Mesenchymal stem cell (in vitro differentiated cells and primary cell): ENCODE results near the gene RNF212.

Source experiments
- DNase-seq: peaks from one replicate; pipeline ENCODE4 v3.0.0-alpha.2; 2013
- H2AFZ ChIP-seq: one replicate; pipeline ENCODE4 v1.6.1; 2013; ENCODE audit warnings: low read depth, mild to moderate bottlenecking, control low read depth, inconsistent platforms, low read length, moderate library complexity
- H2AK5ac ChIP-seq: 2 replicates; pipeline ENCODE4 v1.6.1; 2013; ENCODE audit warnings: low read length, moderate library complexity, mild to moderate bottlenecking, inconsistent platforms; ENCODE audit not compliant: severe bottlenecking
- H2BK120ac ChIP-seq: one replicate; pipeline ENCODE4 v1.6.1; 2013; ENCODE audit warnings: low read depth, mild to moderate bottlenecking, inconsistent platforms, low read length, moderate library complexity
- H2BK12ac ChIP-seq, 2 experiments: one replicate each; pipeline ENCODE4 v1.6.1; 2013; ENCODE audit warnings: inconsistent platforms in 2 of 2, low read length in 2 of 2, mild to moderate bottlenecking in 2 of 2, moderate library complexity in 2 of 2, control low read depth in 1 of 2
- H2BK15ac ChIP-seq: one replicate; pipeline ENCODE4 v1.6.1; 2013; ENCODE audit warnings: mild to moderate bottlenecking, low read depth, inconsistent platforms; ENCODE audit not compliant: poor library complexity, severe bottlenecking
- H2BK5ac ChIP-seq: 2 replicates; pipeline ENCODE4 v1.6.1; 2013; ENCODE audit warnings: low read depth, mild to moderate bottlenecking, low read length, control low read depth, inconsistent platforms; ENCODE audit not compliant: poor library complexity, severe bottlenecking
- H3K14ac ChIP-seq, 2 experiments: one replicate each; pipeline ENCODE4 v1.6.1; 2013; ENCODE audit warnings: inconsistent platforms in 2 of 2, low read length in 2 of 2, control low read depth in 1 of 2, mild to moderate bottlenecking in 1 of 2, moderate library complexity in 1 of 2
- H3K18ac ChIP-seq, 2 experiments: one replicate each; pipeline ENCODE4 v1.6.1; 2013; ENCODE audit warnings: inconsistent platforms in 2 of 2, low read length in 2 of 2, control low read depth in 1 of 2, low read depth in 1 of 2, mild to moderate bottlenecking in 1 of 2
- H3K23ac ChIP-seq, 2 experiments: one replicate each; pipeline ENCODE4 v1.6.1; 2013; ENCODE audit warnings: inconsistent platforms in 2 of 2, low read length in 2 of 2, mild to moderate bottlenecking in 2 of 2, moderate library complexity in 2 of 2, control low read depth in 1 of 2
- H3K27ac ChIP-seq: 2 replicates; pipeline ENCODE4 v1.5.1; 2013; ENCODE audit warnings: mild to moderate bottlenecking, moderate library complexity, low read length, control low read depth, inconsistent platforms; ENCODE audit not compliant: poor library complexity, severe bottlenecking
- H3K27me3 ChIP-seq, 2 experiments: 2 replicates each; pipeline versions ENCODE4 v1.6.1 to v1.7.0; 2013; ENCODE audit warnings: low read length in 2 of 2, mild to moderate bottlenecking in 2 of 2, moderate library complexity in 2 of 2, control low read depth in 1 of 2, inconsistent platforms in 1 of 2; ENCODE audit not compliant: control insufficient read depth in 1 of 2, insufficient read depth in 1 of 2
- H3K36me3 ChIP-seq, 2 experiments: 2 replicates each; pipeline versions ENCODE4 v1.6.1 to v1.7.0; 2013; ENCODE audit warnings: low read length in 2 of 2, control low read depth in 1 of 2, inconsistent platforms in 1 of 2, low read depth in 1 of 2, mild to moderate bottlenecking in 1 of 2; ENCODE audit not compliant: insufficient read depth in 2 of 2, control insufficient read depth in 1 of 2
- H3K4ac ChIP-seq, 2 experiments: one replicate each; pipeline ENCODE4 v1.6.1; 2013; ENCODE audit warnings: inconsistent platforms in 2 of 2, low read length in 2 of 2, mild to moderate bottlenecking in 2 of 2, moderate library complexity in 2 of 2, control low read depth in 1 of 2, low read depth in 1 of 2
- H3K4me1 ChIP-seq: 2 replicates; pipeline ENCODE4 v1.6.1; 2013; ENCODE audit warnings: low read depth, low read length, control low read depth; ENCODE audit not compliant: control insufficient read depth, insufficient read depth
- H3K4me2 ChIP-seq: 2 replicates; pipeline ENCODE4 v1.6.1; 2013; ENCODE audit warnings: low read length, mild to moderate bottlenecking, inconsistent platforms; ENCODE audit not compliant: poor library complexity, severe bottlenecking
- H3K4me3 ChIP-seq, 2 experiments: 2 replicates each; pipeline versions ENCODE4 v1.5.1 to v1.7.0; 2013; ENCODE audit warnings: low read length in 2 of 2, mild to moderate bottlenecking in 2 of 2, control low read depth in 1 of 2, low read depth in 1 of 2; ENCODE audit not compliant: insufficient read depth in 1 of 2
- H3K79me1 ChIP-seq: replicated peaks from 2 replicates; pipeline ENCODE4 v1.6.1; 2013; ENCODE audit warnings: mild to moderate bottlenecking, control low read depth, low read length, inconsistent platforms; ENCODE audit not compliant: poor library complexity, severe bottlenecking
- H3K9ac ChIP-seq: 2 replicates; pipeline ENCODE4 v1.7.0; 2013; ENCODE audit warnings: mild to moderate bottlenecking, low read length, moderate library complexity
- H3K9me3 ChIP-seq: 2 replicates; pipeline ENCODE4 v1.7.0; 2013; ENCODE audit warnings: mild to moderate bottlenecking, low read length; ENCODE audit not compliant: control insufficient read depth
- H4K8ac ChIP-seq: one replicate; pipeline ENCODE4 v1.6.1; 2013; ENCODE audit warnings: inconsistent platforms, mild to moderate bottlenecking, low read length, moderate library complexity
- H4K91ac ChIP-seq: one replicate; pipeline ENCODE4 v1.6.1; 2013; ENCODE audit warnings: mild to moderate bottlenecking, low read length, inconsistent platforms
- WGBS: methylation state at CpG from one replicate; pipeline ENCODE4 v1.1.7; 2013; ENCODE audit warnings: mixed read lengths; 5-methylcytosine and 5-hydroxymethylcytosine counted together

The RNF212 gene

DNA sequence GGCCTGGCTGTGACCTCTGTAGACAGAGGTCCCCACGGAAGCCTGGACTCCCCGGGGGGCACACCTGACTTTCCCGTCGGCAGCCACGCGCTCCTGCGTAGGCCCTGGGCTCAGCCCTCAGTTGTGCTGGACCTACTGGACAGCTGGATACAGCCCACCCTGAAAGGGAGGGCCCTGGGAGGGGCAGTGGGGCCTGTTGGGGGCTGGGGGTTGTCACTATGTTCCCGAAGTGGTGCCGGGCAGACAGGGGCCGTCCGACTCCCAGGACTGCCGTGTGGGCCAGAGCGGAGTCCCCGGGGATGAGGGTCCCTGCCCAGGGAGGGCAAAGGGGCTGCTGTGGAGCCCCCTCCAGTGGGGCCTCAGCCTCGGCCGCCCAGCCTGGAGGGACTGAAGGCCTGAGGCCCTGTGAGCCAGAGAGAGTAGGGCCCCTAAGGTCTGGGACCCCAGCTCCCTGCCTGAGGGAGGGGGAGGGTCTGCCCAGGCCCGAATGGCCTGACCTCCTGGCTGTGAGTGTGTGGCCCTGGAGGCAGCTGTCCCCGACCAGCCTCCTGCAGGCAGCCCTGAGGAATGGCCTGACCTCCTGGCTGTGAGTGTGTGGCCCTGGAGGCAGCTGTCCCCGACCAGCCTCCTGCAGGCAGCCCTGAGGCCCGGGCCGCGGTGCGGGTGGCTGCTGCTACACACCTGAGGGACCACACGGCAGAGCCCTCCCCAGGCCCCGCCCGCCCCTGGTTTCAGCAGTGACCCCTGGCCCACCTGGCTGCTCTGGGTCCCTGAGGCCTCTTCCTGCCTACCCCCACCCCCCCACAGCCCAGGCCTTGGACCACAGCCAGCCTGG is 76.2 kb downstream of the RNF212 start:
- no peak overlapping the region for H3K9ac ChIP-seq
- no peak for DNase-seq
- H3K79me1 ChIP-seq: no peaks in the 10 kb centered on the region
- 74% methylated on average over 22 of the region's 26 CpGs for WGBS
- peak overlapping the region in 1 of 2 experiments; percentile 23 for H3K18ac ChIP-seq
- H4K91ac ChIP-seq: peak overlapping the region; percentile 76
- H2BK15ac ChIP-seq: peak overlapping the region; percentile 54
- peak overlapping the region; percentile 22 for H2AK5ac ChIP-seq
- H2BK12ac ChIP-seq: no peak overlapping the region
- H2AFZ ChIP-seq: no peak overlapping the region
- H3K4ac ChIP-seq: no peak overlapping the region
- H3K36me3 ChIP-seq: peaks cover 0 to 7% of the 10 kb centered on the region in 2 experiments
- peaks cover 48% of the 10 kb centered on the region for H3K4me1 ChIP-seq
- H4K8ac ChIP-seq: peak overlapping the region; percentile 31
- H2BK120ac ChIP-seq: no peak overlapping the region
- H3K27ac ChIP-seq: no peak overlapping the region
- H3K14ac ChIP-seq: peak overlapping the region in 1 of 2 experiments; percentile 70
- no peaks in the 10 kb centered on the region for H3K9me3 ChIP-seq
- H3K23ac ChIP-seq: no peak overlapping the region
- H3K4me2 ChIP-seq: no peak overlapping the region
- H3K27me3 ChIP-seq: peaks cover 0 to 10% of the 10 kb centered on the region in 2 experiments
- H3K4me3 ChIP-seq: no peak overlapping the region
- H2BK5ac ChIP-seq: no peak overlapping the region

DNA sequence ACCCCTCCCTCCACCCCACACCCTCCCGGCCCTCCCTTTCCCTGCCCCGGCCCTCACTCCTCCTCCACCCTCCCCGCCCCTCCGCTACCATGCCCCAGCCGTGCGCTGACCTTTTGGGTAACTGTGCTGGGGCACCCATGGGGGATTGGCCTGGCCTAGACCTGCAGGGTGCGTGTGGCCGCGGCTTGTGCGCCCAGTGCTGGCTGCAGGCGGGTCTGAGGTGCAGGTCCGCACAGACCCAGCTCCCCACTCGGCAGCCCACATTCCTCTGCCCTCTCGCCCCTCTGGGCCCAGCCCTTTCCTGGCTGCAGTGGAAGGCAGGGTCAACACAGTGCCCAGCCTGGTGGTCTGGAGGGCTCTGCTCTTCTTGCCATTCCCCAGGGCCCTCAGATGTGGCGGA is 77.3 kb downstream of the RNF212 start:
- H3K9ac ChIP-seq: no peak overlapping the region
- DNase-seq: no peak
- no peak overlapping the region for H2BK5ac ChIP-seq
- no peaks in the 10 kb centered on the region for H3K79me1 ChIP-seq
- no peak overlapping the region for H3K4me3 ChIP-seq
- H3K4ac ChIP-seq: no peak overlapping the region
- no peak overlapping the region for H2BK12ac ChIP-seq
- H2AK5ac ChIP-seq: no peak overlapping the region
- no peak overlapping the region for H3K27ac ChIP-seq
- no peak overlapping the region for H3K18ac ChIP-seq
- H2BK120ac ChIP-seq: no peak overlapping the region
- peaks cover 0 to 7% of the 10 kb centered on the region in 2 experiments for H3K36me3 ChIP-seq
- no peak overlapping the region for H3K23ac ChIP-seq
- H4K91ac ChIP-seq: peak overlapping the region; percentile 53
- no peak overlapping the region for H2BK15ac ChIP-seq
- H3K9me3 ChIP-seq: no peaks in the 10 kb centered on the region
- H2AFZ ChIP-seq: no peak overlapping the region
- H3K27me3 ChIP-seq: peaks cover 0 to 21% of the 10 kb centered on the region in 2 experiments
- H3K4me1 ChIP-seq: peaks cover 41% of the 10 kb centered on the region
- H3K14ac ChIP-seq: no peak overlapping the region
- WGBS: 93% methylated on average over 15 of the region's 15 CpGs
- peak overlapping the region; percentile 72 for H4K8ac ChIP-seq
- no peak overlapping the region for H3K4me2 ChIP-seq

DNA sequence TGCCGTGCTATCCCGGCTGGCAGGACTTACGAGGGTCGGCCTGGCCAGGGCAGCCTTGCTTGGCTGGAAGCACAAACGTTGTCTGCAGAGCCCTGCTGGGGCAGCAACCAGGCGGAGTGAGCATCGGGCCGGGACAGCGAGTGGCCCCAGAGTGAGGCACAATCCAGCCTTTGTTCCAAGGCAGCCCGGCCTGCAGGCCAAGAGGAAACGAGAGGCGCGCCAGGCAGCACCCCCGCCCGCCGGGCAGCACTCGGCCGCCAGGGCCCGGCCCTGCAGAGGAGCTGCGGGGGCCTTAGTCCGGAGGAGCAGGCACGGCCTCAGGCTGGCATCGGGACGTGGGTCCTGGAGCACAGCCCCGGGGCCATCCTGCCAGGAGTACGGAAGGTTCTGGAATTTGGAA is 77.9 kb downstream of the RNF212 start:
- Histone ChIP-seq H2BK120ac (no peak overlapping the region), H3K4me2 (no peak overlapping the region), H2BK12ac (peak overlapping the region in 1 of 2 experiments; percentile 17), H4K91ac (peak overlapping the region; percentile 54), H3K9ac (peak overlapping the region; percentile 18), H2BK5ac (no peak overlapping the region), H2BK15ac (no peak overlapping the region), H3K9me3 (no peaks in the 10 kb centered on the region), H3K36me3 (peaks cover 0 to 7% of the 10 kb centered on the region in 2 experiments), H2AFZ (no peak overlapping the region), H3K27ac (no peak overlapping the region), H3K14ac (peak overlapping the region in 1 of 2 experiments; percentile 48), H4K8ac (peak overlapping the region; percentile 47), H3K27me3 (peaks cover 0 to 25% of the 10 kb centered on the region in 2 experiments), H3K4me3 (no peak overlapping the region), H3K4ac (no peak overlapping the region), H3K23ac (no peak overlapping the region), H3K18ac (no peak overlapping the region), H3K4me1 (peaks cover 39% of the 10 kb centered on the region), H3K79me1 (no peaks in the 10 kb centered on the region), H2AK5ac (no peak overlapping the region)
- DNase-seq: no peak
- WGBS: 93% methylated on average over 25 of the region's 26 CpGs

DNA sequence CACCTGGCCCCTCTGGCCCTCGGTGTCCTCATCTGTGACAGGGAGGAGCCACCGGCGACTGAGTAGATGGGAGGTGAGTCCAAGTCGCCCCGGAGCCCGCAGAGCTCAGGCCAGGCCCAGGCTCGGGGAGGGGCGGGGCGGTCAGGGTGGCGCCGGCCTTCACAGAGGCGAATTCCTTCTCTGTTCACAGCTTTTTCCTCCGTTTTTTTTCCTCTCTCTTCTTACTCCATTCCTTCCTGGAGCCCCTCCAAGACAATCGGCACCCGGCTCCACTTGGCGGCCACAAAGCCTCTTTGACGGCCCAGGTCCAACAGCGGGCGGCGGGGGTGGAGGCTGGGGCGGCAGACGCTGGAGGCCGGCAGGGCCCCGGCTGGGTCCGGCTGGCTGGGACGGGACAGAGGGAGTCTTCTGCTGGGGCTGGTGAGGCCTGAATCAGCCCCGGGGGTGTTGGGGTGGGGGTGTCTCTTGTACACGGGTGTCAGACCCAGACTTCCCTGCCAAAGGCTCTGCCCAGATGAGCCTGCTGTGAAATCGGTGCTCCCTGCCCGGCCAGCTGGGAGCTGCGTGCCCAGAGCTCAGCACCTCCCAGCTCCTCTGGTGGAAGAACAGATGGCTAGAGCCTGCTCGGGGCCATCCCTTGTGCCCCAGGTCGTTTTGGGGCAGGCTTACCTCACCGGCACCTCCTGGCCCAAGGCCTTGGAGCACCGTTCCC is 79.4 kb downstream of the RNF212 start:
- no peak overlapping the region for H3K4ac ChIP-seq
- peaks cover 0 to 36% of the 10 kb centered on the region in 2 experiments for H3K27me3 ChIP-seq
- peak overlapping the region in 1 of 2 experiments; percentile 49 for H3K4me3 ChIP-seq
- H3K9ac ChIP-seq: peak overlapping the region; percentile 75
- no peak overlapping the region for H2BK12ac ChIP-seq
- no peak overlapping the region for H4K91ac ChIP-seq
- H4K8ac ChIP-seq: no peak overlapping the region
- H3K36me3 ChIP-seq: peaks cover 0 to 6% of the 10 kb centered on the region in 2 experiments
- H3K4me1 ChIP-seq: peaks cover 27% of the 10 kb centered on the region
- no peak overlapping the region for H3K18ac ChIP-seq
- no peak overlapping the region for H3K27ac ChIP-seq
- peak overlapping the region in 1 of 2 experiments; percentile 14 for H3K14ac ChIP-seq
- no peaks in the 10 kb centered on the region for H3K79me1 ChIP-seq
- no peaks in the 10 kb centered on the region for H3K9me3 ChIP-seq
- H2AK5ac ChIP-seq: no peak overlapping the region
- no peak overlapping the region for H2BK5ac ChIP-seq
- H2BK15ac ChIP-seq: no peak overlapping the region
- H3K23ac ChIP-seq: no peak overlapping the region
- no peak overlapping the region for H2AFZ ChIP-seq
- DNase-seq: no peak
- no peak overlapping the region for H3K4me2 ChIP-seq
- WGBS: 86% methylated on average over 29 of the region's 35 CpGs
- H2BK120ac ChIP-seq: no peak overlapping the region
